Metanephros (tissue), 1 donor: ENCODE data around the gene RBPJ. TPM values are rescaled to one million over a fixed set of nuclear protein-coding genes. Genes with fewer than 3 reads are reported as not detected.

ENCODE experiments used
- total RNA-seq: library from RNA; depleted of rRNA; stranded (reverse); fragments of >200 nt; gene quantifications from one replicate; pipeline ENCODE4 v1.2.3, GENCODE V29; 2014

Gene RBPJ
- 77.9 TPM for total RNA-seq

GRCh38 chr4:26320538-26321372 lies at the start of gene RBPJ:
RBPJ (plus strand) TSS chr4:26321014; CDS start chr4:26321029, 15 bp downstream.

Other genes with a start within 250 kb of the RBPJ start
- 0.12 TPM for gene CCKAR, start 169.5 kb downstream of the RBPJ start, total RNA-seq